NCI-H1417 treated with DMSO at 0.1 percent for 48 hours (cell line): Measurements from ENCODE around the gene MYCN.

Experiments
- DNase-seq: peaks from one replicate; lab custom pipeline; 2025; lab: John Stamatoyannopoulos, UW

Gene MYCN

GRCh38 chr2:15976354-15976753, 36.0 kb downstream of the MYCN start:
- DNase-seq: no peak

DNA sequence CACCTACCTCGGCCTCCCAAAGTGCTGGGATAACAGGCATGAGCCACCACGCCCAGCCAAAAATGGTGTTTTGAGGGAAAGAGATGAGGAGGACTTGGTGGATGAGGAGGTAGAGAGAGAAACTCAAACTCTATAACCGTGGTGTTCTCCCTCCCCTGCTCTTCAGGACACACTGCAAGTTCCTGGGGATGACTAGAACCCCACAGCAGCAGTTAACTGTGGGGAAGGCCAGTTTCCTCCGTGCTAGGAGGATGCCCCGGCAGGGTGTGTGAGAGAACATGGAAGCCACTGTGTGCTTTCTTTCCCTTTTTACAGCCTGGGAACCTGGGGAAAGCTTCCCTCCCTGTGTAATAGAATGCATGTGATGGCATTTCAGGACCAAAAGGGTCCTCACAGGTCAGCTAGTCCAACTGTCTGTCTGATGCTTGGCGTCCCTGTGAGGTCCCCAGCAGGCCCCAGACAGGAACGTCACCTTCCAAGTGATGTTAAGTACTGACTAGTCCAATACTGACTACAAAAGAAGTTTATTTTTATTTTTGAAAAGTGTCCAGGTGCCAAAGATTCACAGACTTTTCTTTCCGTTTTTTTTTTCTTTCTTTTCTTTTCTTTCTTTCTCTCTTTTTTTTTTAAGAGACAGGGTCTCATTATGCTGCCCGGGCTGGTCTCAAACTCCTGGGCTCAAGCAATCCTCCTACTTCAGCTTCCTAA, 38.9 kb downstream of the MYCN start:
- no peak for DNase-seq

DNA sequence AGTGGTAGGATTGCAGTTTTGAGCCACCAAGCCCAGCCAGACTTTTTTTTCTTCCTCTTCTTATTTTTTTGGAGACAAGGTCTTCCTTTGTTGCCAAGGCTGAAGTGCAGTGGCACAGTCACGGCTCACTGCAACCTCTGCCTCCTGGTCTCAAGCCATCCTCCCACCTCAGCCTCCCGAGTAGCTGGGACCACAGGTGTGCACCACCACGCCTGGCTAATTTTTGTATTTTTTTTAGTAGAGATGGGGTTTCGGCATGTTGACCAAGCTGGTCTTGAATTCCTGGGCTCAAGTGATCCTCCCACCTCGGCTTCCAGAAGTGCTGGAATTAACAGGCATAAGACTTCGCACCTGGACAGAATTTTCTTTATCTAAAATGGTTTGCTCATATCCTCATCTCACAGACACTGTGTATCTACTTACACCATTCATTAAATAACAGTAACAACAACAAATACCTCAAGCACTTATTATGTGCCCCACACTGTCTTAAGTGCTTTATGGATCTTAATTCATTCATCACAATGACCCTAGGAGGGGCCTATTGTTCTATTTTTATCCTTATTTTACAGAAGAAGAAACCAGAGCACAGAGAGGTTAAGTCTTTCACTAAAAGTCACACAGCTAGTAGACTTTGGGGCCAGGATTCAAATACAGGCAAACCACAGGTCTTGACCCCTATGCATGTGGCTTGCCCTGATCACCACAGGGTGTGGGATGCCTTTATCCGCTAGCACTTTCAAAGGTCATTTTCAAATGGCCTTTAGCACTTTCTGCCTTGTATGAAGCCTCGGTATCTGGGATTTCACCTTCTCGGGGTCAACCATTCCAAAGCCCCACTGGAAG, 39.6 kb downstream of the MYCN start:
- no peak for DNase-seq

DNA sequence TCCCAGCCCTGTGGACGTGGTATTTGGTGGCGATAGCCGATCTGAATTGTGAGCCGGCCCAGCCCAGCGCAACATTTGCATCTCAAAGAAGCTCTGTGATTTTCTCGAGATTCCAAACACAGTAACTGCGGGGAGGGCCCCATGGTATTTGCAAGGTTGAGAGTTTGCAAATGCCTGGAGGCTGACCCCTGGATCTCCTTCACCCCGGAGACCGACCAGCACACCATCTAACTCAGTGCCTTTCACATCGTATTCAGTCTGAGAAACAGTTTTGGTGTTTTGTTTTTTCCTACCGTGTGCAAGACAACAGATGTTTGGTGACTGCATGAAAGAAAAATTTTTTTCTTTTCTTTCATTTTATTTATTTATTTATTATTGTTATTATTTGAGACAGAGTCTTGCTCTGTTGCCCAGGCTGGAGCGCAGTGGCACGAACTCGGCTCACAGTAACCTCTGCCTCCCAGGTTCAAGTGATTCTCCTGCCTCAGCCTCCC, 40.3 kb downstream of the MYCN start:
- no peak for DNase-seq

DNA sequence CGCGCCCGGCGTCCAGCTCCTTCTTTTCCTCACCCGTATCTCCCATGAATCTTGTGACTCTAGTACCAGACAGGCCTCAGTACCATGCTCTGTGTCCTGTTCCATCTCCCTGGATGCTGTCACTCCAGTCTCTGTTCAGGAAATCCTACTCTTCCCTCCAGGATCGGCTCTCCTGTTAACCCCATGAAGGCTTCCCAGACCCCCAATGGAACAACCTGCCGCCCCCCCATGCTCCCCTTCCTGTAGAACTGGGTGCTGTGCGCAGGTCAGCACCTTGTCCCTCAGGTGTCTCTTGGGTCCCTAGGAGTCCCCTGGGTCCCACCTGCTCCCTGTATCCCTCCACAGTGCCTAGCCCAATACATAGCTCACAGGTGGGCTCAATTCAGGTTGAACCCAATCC, 41.3 kb downstream of the MYCN start:
- no peak for DNase-seq

- no peak for DNase-seq
Measured at GRCh38 chr2:15982285-15983044, 42.1 kb downstream of the MYCN start.

DNA sequence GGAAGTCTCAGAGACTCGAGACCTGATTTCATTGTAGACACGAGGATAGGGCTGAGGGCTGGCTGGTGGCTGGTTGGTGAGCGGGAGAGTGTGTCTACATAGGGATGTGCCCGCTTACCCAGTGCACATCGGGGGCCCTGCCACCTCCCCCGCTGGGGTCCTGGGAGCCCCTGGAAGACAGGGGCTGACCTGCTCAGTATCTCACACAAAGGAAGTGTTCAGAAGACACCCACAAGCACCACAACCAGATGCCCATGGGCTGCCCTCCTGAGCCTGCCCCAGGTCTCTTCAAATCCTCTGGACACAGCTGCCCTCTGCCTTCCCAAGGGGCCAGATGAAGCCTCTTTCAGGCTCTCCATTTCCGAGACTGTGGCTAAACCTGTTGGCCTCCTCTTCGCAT, 43.1 kb downstream of the MYCN start:
- no peak for DNase-seq

DNA sequence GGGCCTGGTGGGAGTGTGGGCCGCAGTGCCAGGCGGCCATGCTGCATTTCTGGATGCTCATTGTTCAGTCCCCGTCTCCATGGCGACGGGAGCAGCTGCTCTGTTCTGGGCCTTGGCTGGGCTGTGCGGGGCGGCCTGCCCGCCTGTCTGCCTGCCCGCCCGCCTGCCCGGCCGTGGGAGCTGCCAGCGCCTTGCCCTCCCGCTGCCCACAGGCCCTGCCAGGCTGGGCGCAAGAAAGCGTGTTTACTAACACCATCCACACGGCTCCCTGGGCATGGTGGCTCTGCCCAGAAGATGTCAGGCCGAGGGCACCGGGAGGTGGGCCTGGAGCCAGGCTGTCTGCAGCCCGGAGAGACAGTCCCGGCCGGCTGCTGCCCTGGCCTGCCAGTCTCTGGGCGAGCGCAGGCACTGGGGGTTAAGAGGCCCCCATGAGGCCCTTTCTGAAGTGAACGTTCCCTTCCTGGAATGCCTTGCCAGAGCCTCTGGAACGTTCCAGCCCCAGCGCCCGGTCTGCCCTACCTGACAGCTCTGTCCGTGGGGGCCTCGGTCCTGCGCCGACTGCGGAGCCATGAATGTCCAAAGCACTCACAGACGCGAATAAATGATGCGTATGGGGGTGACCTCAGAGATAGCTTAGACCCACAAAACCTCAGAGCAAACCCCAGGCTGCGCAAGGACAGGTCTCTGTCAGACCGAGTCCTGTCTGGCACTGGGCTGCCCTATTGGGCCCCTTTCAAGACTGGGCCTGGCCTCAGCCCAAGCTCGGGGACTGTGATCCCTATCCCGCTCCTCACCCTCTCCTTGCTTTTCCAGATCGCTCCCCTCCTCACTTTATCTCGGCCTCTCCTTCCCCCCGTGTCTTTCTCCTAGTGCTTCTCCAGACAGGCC, 44.3 kb downstream of the MYCN start:
- DNase-seq: no peak

DNA sequence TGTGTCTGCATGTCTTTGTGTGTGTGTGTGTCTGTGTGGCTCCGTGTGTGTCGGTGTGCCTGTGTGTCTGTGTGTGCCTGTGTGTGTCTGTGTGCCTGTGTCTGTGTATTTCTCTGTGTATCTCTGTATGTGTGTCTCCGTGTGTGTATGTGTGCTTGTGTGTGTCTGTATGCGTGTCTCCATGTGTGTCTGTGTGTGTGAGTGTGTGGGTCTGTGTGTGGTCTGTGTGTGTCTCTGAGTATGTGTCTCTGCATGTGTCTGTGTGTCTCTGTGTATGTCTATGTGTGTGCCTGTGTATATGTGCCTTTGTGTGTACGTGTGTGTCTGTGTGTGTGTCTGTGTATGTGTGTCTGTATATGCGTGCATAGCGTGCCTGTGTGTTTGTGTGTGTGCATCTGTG, 45.2 kb downstream of the MYCN start:
- DNase-seq: no peak

- DNase-seq: no peak
Measured at GRCh38 chr2:15986068-15986560, 45.8 kb downstream of the MYCN start.

DNA sequence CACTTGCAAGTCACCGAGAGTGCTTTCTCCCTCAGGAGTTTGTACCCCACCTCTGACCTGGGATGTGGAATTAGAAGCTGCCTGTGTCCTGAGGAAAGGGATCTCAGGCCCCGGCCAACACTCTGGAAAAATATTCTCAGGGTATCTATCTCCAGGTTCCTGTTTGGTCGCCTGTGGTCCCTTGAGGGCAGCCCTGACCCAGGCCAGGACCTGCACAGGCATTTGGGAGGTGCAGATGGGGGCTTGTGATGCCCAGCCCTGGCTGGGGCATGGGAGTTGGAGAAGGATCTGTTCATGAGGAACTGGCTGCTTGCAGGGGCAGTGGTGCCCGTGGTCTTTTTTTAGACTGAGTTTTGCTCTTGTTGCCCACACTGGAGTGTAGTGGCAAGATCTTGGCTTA, 46.3 kb downstream of the MYCN start:
- DNase-seq: no peak

- DNase-seq: no peak
Measured at GRCh38 chr2:15988733-15989132, 48.4 kb downstream of the MYCN start.

- no peak for DNase-seq
Measured at GRCh38 chr2:15989559-15989958, 49.2 kb downstream of the MYCN start.

- DNase-seq: no peak
Measured at GRCh38 chr2:15990151-15991101, 50.1 kb downstream of the MYCN start.

GRCh38 chr2:15991231-15991630, 50.9 kb downstream of the MYCN start:
- DNase-seq: no peak

GRCh38 chr2:15992457-15993231, 52.3 kb downstream of the MYCN start:
- DNase-seq: no peak

GRCh38 chr2:15993232-15993610, 52.9 kb downstream of the MYCN start:
- no peak for DNase-seq

GRCh38 chr2:15993666-15994065, 53.3 kb downstream of the MYCN start:
- DNase-seq: no peak

DNA sequence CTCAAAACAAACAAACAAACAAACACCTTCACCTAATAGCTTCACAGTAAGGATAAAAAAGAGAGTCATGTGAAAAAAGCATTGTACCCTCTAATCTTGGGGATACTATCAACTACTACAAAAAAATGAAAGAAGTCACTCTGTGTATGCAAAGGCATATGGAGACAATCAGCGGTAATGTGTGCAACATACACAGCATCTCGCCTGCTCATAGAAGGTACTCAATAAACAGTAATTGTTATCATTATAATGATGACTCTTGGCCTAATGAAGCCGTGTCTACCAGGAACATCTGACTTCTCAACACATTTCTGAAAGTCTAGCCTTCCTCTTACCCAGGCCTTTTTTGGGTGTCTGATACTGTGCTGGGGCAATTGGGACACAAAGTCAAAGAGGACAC, 55.3 kb downstream of the MYCN start:
- DNase-seq: no peak
